ENCODE data around the gene DYRK1A. TPM values are rescaled to one million over a fixed set of nuclear protein-coding genes. Genes with fewer than 3 reads are reported as not detected.

The DYRK1A gene
- total RNA-seq, 1 donor from 2014 or later = 82.1 TPM

GRCh38 chr21:37385179-37385765 is 18.7 kb downstream of the DYRK1A start:
- DNase-seq = no peak

GRCh38 chr21:37386151-37386550 is 19.6 kb downstream of the DYRK1A start:
- no peak for DNase-seq

GRCh38 chr21:37389456-37389855 is 22.9 kb downstream of the DYRK1A start:
- no peak for DNase-seq

GRCh38 chr21:37391666-37392065 is 25.1 kb downstream of the DYRK1A start:
- DNase-seq = no peak

GRCh38 chr21:37392441-37392840 is 25.9 kb downstream of the DYRK1A start:
- DNase-seq = no peak

- DNase-seq = no peak
Observed at GRCh38 chr21:37393030-37393429, 26.5 kb downstream of the DYRK1A start.

GRCh38 chr21:37393786-37394185 is 27.2 kb downstream of the DYRK1A start:
- DNase-seq = no peak

GRCh38 chr21:37395961-37396360 is 29.4 kb downstream of the DYRK1A start:
- no peak for DNase-seq

- DNase-seq = no peak
Observed at GRCh38 chr21:37396855-37397254, 30.3 kb downstream of the DYRK1A start.

GRCh38 chr21:37398697-37399096 is 32.1 kb downstream of the DYRK1A start:
- DNase-seq = no peak

- no peak for DNase-seq
Observed at GRCh38 chr21:37402251-37402867, 35.8 kb downstream of the DYRK1A start.

GRCh38 chr21:37405629-37406028 is 39.1 kb downstream of the DYRK1A start:
- DNase-seq = no peak

- DNase-seq = no peak
Observed at GRCh38 chr21:37407719-37408420, 41.3 kb downstream of the DYRK1A start.

GRCh38 chr21:37408464-37409193 is 42.1 kb downstream of the DYRK1A start:
- no peak for DNase-seq

- DNase-seq = no peak
Observed at GRCh38 chr21:37410639-37411038, 44.1 kb downstream of the DYRK1A start.

GRCh38 chr21:37412603-37413360 is 46.2 kb downstream of the DYRK1A start:
- peak; percentile 54 for DNase-seq

GRCh38 chr21:37413553-37414291 is 47.1 kb downstream of the DYRK1A start:
- DNase-seq = no peak

- DNase-seq = no peak
Observed at GRCh38 chr21:37414292-37415253, 48.0 kb downstream of the DYRK1A start.

GRCh38 chr21:37415939-37416338 is 49.4 kb downstream of the DYRK1A start:
- no peak for DNase-seq

GRCh38 chr21:37416914-37417313 is 50.3 kb downstream of the DYRK1A start:
- DNase-seq = no peak
